K562 treated with DMSO at 1 percent for 12 hours (cell line): ENCODE measurements around the gene GP1BA. TPM values are rescaled to one million over a fixed set of nuclear protein-coding genes. Genes with fewer than 3 reads are reported as not detected.

Experiments
- total RNA-seq: library from RNA; unstranded; fragments of 300-600 nt; gene quantifications from 2 replicates; pipeline ENCODE4 v1.2.3, GENCODE V29; 2022; ENCODE audit not compliant: insufficient read depth

Gene GP1BA
- total RNA-seq: 1.9 TPM in 1 of 2 replicates, not detected in the other

GRCh38 chr17:4931963-4932362 is at the start of gene GP1BA:
Gene GP1BA (plus strand): TSS chr17:4932277. CDS start chr17:4932605, 328 bp downstream.

GRCh38 chr17:4899341-4900230 is 32.5 kb upstream of the GP1BA start, which contains the start of gene C17orf107:
Gene C17orf107 (plus strand): TSS chr17:4899536. CDS start chr17:4899763, 227 bp downstream.

GRCh38 chr17:4903051-4903818 is 28.8 kb upstream of the GP1BA start, which contains the start of gene CHRNE:
Gene CHRNE (minus strand): TSS chr17:4903098. CDS start chr17:4903063, 35 bp downstream.

GRCh38 chr17:4939796-4940554 is 7.9 kb downstream of the GP1BA start, which contains the start of the genes RNF167 and SLC25A11:
Gene RNF167 (plus strand): TSS chr17:4940268. CDS start chr17:4940910, 642 bp downstream.
Gene SLC25A11 (minus strand): TSS chr17:4940046. CDS start chr17:4939910, 136 bp downstream.

GRCh38 chr17:4948166-4948930 is 16.3 kb downstream of the GP1BA start, which contains the start of gene PFN1:
Gene PFN1 (minus strand): TSS chr17:4948530. CDS start chr17:4948394, 136 bp downstream.

GRCh38 chr17:4950746-4951204 is 18.7 kb downstream of the GP1BA start, which contains the start of gene ENO3:
Gene ENO3 (plus strand): TSS chr17:4951119. CDS start chr17:4951830, 711 bp downstream.

GRCh38 chr17:4967539-4968485 is 35.7 kb downstream of the GP1BA start, which contains the start of gene SPAG7:
Gene SPAG7 (minus strand): TSS chr17:4967817. CDS start chr17:4967804, 13 bp downstream.

Other genes with a start within 250 kb of the GP1BA start
- 27.5 and 53.1 TPM in 2 replicates for gene PELP1, start 228.1 kb upstream of the GP1BA start, total RNA-seq
- gene ARRB2, start 221.6 kb upstream of the GP1BA start, total RNA-seq: 16.6 and 23.4 TPM in 2 replicates
- gene MED11, start 200.8 kb upstream of the GP1BA start, total RNA-seq: 6.8 and 7.9 TPM in 2 replicates
- not detected in 2 replicates for gene ZMYND15, start 192.4 kb upstream of the GP1BA start, total RNA-seq
- gene CXCL16, start 192.3 kb upstream of the GP1BA start, total RNA-seq: 0.85 TPM in 1 of 2 replicates, not detected in the other
- gene TM4SF5, start 160.4 kb upstream of the GP1BA start, total RNA-seq: not detected in 2 replicates
- gene VMO1, start 145.9 kb upstream of the GP1BA start, total RNA-seq: not detected in 2 replicates
- 1.0 and 1.7 TPM in 2 replicates for gene GLTPD2, start 143.3 kb upstream of the GP1BA start, total RNA-seq
- gene PSMB6, start 136.1 kb upstream of the GP1BA start, total RNA-seq: 171 and 204 TPM in 2 replicates
- 10.0 and 10.2 TPM in 2 replicates for gene PLD2, start 125.1 kb upstream of the GP1BA start, total RNA-seq
- gene MINK1, start 98.9 kb upstream of the GP1BA start, total RNA-seq: 11.8 and 28.5 TPM in 2 replicates
- gene C17orf107, start 32.7 kb upstream of the GP1BA start, total RNA-seq: 0.31 TPM in 1 of 2 replicates, not detected in the other
- gene CHRNE, start 29.2 kb upstream of the GP1BA start, total RNA-seq: not detected in 2 replicates
- gene SLC25A11, start 7.8 kb downstream of the GP1BA start, total RNA-seq: 56.3 and 66.0 TPM in 2 replicates
- gene RNF167, start 8.0 kb downstream of the GP1BA start, total RNA-seq: 44.1 and 44.9 TPM in 2 replicates
- 500 and 571 TPM in 2 replicates for gene PFN1, start 16.3 kb downstream of the GP1BA start, total RNA-seq
- 11.9 and 14.1 TPM in 2 replicates for gene ENO3, start 18.8 kb downstream of the GP1BA start, total RNA-seq
- gene SPAG7, start 35.5 kb downstream of the GP1BA start, total RNA-seq: 39.6 and 41.2 TPM in 2 replicates
- gene CAMTA2, start 55.4 kb downstream of the GP1BA start, total RNA-seq: 15.5 and 24.6 TPM in 2 replicates
- gene INCA1, start 65.2 kb downstream of the GP1BA start, total RNA-seq: not detected in 2 replicates
- gene KIF1C, start 65.7 kb downstream of the GP1BA start, total RNA-seq: 8.6 and 14.7 TPM in 2 replicates
- gene SLC52A1, start 103.1 kb downstream of the GP1BA start, total RNA-seq: not detected in 2 replicates
- not detected in 2 replicates for gene ZFP3, start 146.2 kb downstream of the GP1BA start, total RNA-seq
- gene ZNF232, start 179.6 kb downstream of the GP1BA start, total RNA-seq: 5.3 and 10.8 TPM in 2 replicates
- gene USP6, start 183.8 kb downstream of the GP1BA start, total RNA-seq: not detected in 2 replicates